ENCODE results near the gene PPP1R26.
"Not testable (repeated sequence)": the region's sequence is repeated elsewhere in the genome, so short reads cannot be mapped to it uniquely, and the experiment has no call there.

GRCh38 chr9:135439514-135439913 lies 40.1 kb upstream of the PPP1R26 start:
- TF ChIP-seq CTCF (conservative IDR thresholded peaks at IDR 0.05); ZFX (IDR thresholded peaks at IDR 0.05): not testable (repeated sequence)

Measured in C4-2B (cell line).